HepG2 (cell line): ENCODE results near the gene MAP3K20.

Experiments used
- USF2 ChIP-seq, 2 experiments: sonication (generic) in 1 of 2; formaldehyde crosslinking in 1 of 2; IDR thresholded peaks; 2 replicates each; pipeline versions ENCODE4 v1.5.1 to v1.6.1; 2011 to 2020; ENCODE audit warnings: borderline replicate concordance in 1 of 2, low read depth in 1 of 2, low read length in 1 of 2, mild to moderate bottlenecking in 1 of 2, missing genetic modification reagents in 1 of 2, moderate library complexity in 1 of 2
- ZNF660 ChIP-seq: sonication (generic); formaldehyde crosslinking; IDR thresholded peaks from 2 replicates; pipeline ENCODE4 v1.5.1; 2020; ENCODE audit warnings: mild to moderate bottlenecking, low read depth, missing genetic modification reagents, borderline replicate concordance
- TF ChIP-seq, protein P1 (sequence below): sonication (generic); formaldehyde crosslinking; IDR thresholded peaks from 2 replicates; pipeline ENCODE4 v1.8.1; 2022; ENCODE audit warnings: mild to moderate bottlenecking, missing genetic modification reagents

GRCh38 chr2:173254659-173255058 lies 179.0 kb downstream of the MAP3K20 start:
- no peak for TF ChIP-seq ZNF660
- TF ChIP-seq, protein P1, sequence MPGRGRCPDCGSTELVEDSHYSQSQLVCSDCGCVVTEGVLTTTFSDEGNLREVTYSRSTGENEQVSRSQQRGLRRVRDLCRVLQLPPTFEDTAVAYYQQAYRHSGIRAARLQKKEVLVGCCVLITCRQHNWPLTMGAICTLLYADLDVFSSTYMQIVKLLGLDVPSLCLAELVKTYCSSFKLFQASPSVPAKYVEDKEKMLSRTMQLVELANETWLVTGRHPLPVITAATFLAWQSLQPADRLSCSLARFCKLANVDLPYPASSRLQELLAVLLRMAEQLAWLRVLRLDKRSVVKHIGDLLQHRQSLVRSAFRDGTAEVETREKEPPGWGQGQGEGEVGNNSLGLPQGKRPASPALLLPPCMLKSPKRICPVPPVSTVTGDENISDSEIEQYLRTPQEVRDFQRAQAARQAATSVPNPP (CRISPR knock-in tag) = no peak
- TF ChIP-seq USF2 (IDR thresholded peaks at IDR 0.05; ENCODE audit: low read depth, low read length) = no peak
- no peak for TF ChIP-seq USF2 (CRISPR knock-in tag; IDR thresholded peaks at IDR 0.05; ENCODE audit: borderline replicate concordance)
